DOHH2 (cell line): ENCODE data around the gene SLC30A5.

Source experiments
- H3F3A ChIP-seq: fragments of 200-600 bp; sonication (generic), shearing (Covaris generic); 2 replicates; pipeline ENCODE4 v1.6.0; 2016; ENCODE audit warnings: antibody characterized with exemption, mild to moderate bottlenecking; ENCODE audit not compliant: control insufficient read depth, insufficient read depth
- H3K27ac ChIP-seq: fragments of 200-600 bp; sonication (generic); 2 replicates; pipeline ENCODE4 v1.5.1; 2014; ENCODE audit warnings: low read depth, mild to moderate bottlenecking, low read length, moderate library complexity
- H3K27me3 ChIP-seq: fragments of 200-600 bp; sonication (generic); 2 replicates; pipeline ENCODE4 v1.6.1; 2014; ENCODE audit warnings: mild to moderate bottlenecking, low read length, mixed read lengths; ENCODE audit not compliant: control insufficient read depth
- H3K36me3 ChIP-seq: fragments of 200-600 bp; sonication (generic); 2 replicates; pipeline ENCODE4 v1.6.1; 2014; ENCODE audit warnings: mild to moderate bottlenecking, low read length, moderate library complexity, mixed read lengths; ENCODE audit not compliant: control insufficient read depth
- H3K4me1 ChIP-seq: fragments of 200-600 bp; sonication (generic); 2 replicates; pipeline ENCODE4 v1.6.1; 2014; ENCODE audit warnings: mild to moderate bottlenecking, low read length, mixed read lengths; ENCODE audit not compliant: control insufficient read depth
- H3K4me2 ChIP-seq: fragments of 200-600 bp; sonication (generic); 2 replicates; pipeline ENCODE4 v1.6.0; 2014; ENCODE audit warnings: mild to moderate bottlenecking, low read length, moderate library complexity
- H3K4me3 ChIP-seq: fragments of 200-600 bp; sonication (generic); 2 replicates; pipeline ENCODE4 v1.5.1; 2014; ENCODE audit warnings: mild to moderate bottlenecking, low read length, mixed read lengths
- H3K79me2 ChIP-seq: fragments of 200-600 bp; sonication (generic); 2 replicates; pipeline ENCODE4 v1.6.1; 2014; ENCODE audit warnings: mild to moderate bottlenecking, low read length, mixed read lengths; ENCODE audit not compliant: control insufficient read depth
- H3K9me2 ChIP-seq: fragments of 200-600 bp; sonication (generic); replicated peaks from 2 replicates; pipeline ENCODE4 v1.6.1; 2014; ENCODE audit warnings: mild to moderate bottlenecking, low read length, mixed read lengths; ENCODE audit not compliant: control insufficient read depth
- H3K9me3 ChIP-seq: fragments of 200-600 bp; sonication (generic); 2 replicates; pipeline ENCODE4 v1.6.1; 2014; ENCODE audit warnings: antibody characterized with exemption, low read length, mixed read lengths; ENCODE audit not compliant: control insufficient read depth, insufficient read depth
- H4K20me1 ChIP-seq: fragments of 200-600 bp; sonication (generic); 2 replicates; pipeline ENCODE4 v1.6.0; 2014; ENCODE audit warnings: low read depth, mild to moderate bottlenecking, antibody characterized with exemption, low read length, moderate library complexity; ENCODE audit not compliant: control insufficient read depth, insufficient read depth
- CTCF ChIP-seq: fragments of 200-600 bp; sonication (generic); IDR thresholded peaks from one replicate; pipeline ENCODE4 v1.5.1; 2014; ENCODE audit warnings: antibody characterized with exemption, mild to moderate bottlenecking, low read depth, low read length; ENCODE audit not compliant: poor library complexity, severe bottlenecking
- EZH2phosphoT487 ChIP-seq: fragments of 200-600 bp; sonication (generic); IDR thresholded peaks from 2 replicates; pipeline ENCODE4 v1.6.1; 2017; ENCODE audit warnings: borderline replicate concordance, mild to moderate bottlenecking, antibody characterized with exemption, low read length, moderate library complexity, mixed read lengths

Gene SLC30A5

GRCh38 chr5:69166686-69167492 lies 73.1 kb downstream of the SLC30A5 start, which contains the start of gene CCNB1:
TSS of gene CCNB1 (plus strand) at chr5:69167150. CDS start at chr5:69167263, 113 bp downstream.
- peaks cover 13% of the 10 kb centered on the region; the same call in 1 of the 2 replicates for H3F3A ChIP-seq
- H4K20me1 ChIP-seq = no peaks in the 10 kb centered on the region
- H3K9me2 ChIP-seq = no peaks in the 10 kb centered on the region
- peak within 1 kb of the TSS; percentile 98 for H3K4me2 ChIP-seq
- no peaks in the 10 kb centered on the region for H3K9me3 ChIP-seq
- peaks cover 46% of the 10 kb centered on the region for H3K36me3 ChIP-seq
- H3K4me1 ChIP-seq = peaks cover 46% of the 10 kb centered on the region
- peaks cover 46% of the 10 kb centered on the region for H3K79me2 ChIP-seq
- no peaks in the 10 kb centered on the region for H3K27me3 ChIP-seq
- H3K4me3 ChIP-seq = peak within 1 kb of the TSS; percentile 97
- H3K27ac ChIP-seq = peak within 1 kb of the TSS; percentile 78
- TF ChIP-seq EZH2phosphoT487 (no peak), CTCF (no peak)

GRCh38 chr5:69167493-69167855 lies 73.7 kb downstream of the SLC30A5 start:
- Histone ChIP-seq H3K79me2 (peaks cover 50% of the 10 kb centered on the region), H3K4me2 (peak overlapping the region; percentile 98), H3K27ac (peak overlapping the region; percentile 78), H3K9me2 (no peaks in the 10 kb centered on the region), H4K20me1 (no peaks in the 10 kb centered on the region), H3K4me1 (peaks cover 47% of the 10 kb centered on the region), H3K27me3 (no peaks in the 10 kb centered on the region), H3K36me3 (peaks cover 52% of the 10 kb centered on the region), H3F3A (peaks cover 13% of the 10 kb centered on the region; the same call in 1 of the 2 replicates), H3K9me3 (no peaks in the 10 kb centered on the region), H3K4me3 (peak overlapping the region; percentile 97)
- no peak for TF ChIP-seq CTCF
- no peak for TF ChIP-seq EZH2phosphoT487

GRCh38 chr5:69167929-69168328 lies 74.1 kb downstream of the SLC30A5 start:
- peaks cover 13% of the 10 kb centered on the region; the same call in 1 of the 2 replicates for H3F3A ChIP-seq
- H3K36me3 ChIP-seq = peaks cover 57% of the 10 kb centered on the region
- H3K9me3 ChIP-seq = no peaks in the 10 kb centered on the region
- H3K4me3 ChIP-seq = peak overlapping the region; percentile 97
- no peaks in the 10 kb centered on the region for H3K9me2 ChIP-seq
- TF ChIP-seq EZH2phosphoT487 = no peak
- TF ChIP-seq CTCF = no peak
- no peaks in the 10 kb centered on the region for H3K27me3 ChIP-seq
- peak overlapping the region; percentile 78 for H3K27ac ChIP-seq
- H3K4me2 ChIP-seq = peak overlapping the region; percentile 98
- H4K20me1 ChIP-seq = no peaks in the 10 kb centered on the region
- peaks cover 47% of the 10 kb centered on the region for H3K4me1 ChIP-seq
- peaks cover 50% of the 10 kb centered on the region for H3K79me2 ChIP-seq
